COLO829 (cell line): ENCODE measurements around the gene DYNC2H1.
"Not testable (repeated sequence)": the region's sequence is repeated elsewhere in the genome, so short reads cannot be mapped to it uniquely, and the experiment has no call there.

ENCODE experiments used
- DNase-seq: peaks from one replicate; pipeline ENCODE4 v3.0.0; 2012; ENCODE audit warnings: low spot score

DYNC2H1 gene

GRCh38 chr11:103108933-103109817 lies at the start of gene DYNC2H1:
DYNC2H1 (plus strand) TSS chr11:103109426; CDS start chr11:103109575, 149 bp downstream.
- DNase-seq = peak; percentile 93

DNA sequence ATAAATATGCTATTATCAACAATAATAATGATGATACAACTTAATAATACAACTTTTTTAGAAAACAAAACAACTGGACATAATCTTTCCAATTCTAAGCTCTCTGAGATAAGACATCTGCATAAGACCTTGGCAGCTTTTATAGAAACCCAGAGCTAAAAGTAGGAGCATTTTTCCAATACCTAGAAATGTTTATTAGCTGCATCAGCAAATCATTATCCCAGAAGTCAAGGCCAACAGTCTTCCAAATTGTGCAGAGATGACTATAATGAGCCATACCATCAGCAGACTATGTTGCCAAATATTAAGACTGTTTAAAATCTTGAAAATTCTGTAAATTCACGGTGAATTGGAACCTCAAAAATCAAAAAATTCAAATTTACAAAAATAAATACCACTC lies 47.6 kb upstream of the DYNC2H1 start:
- DNase-seq = no peak

DNA sequence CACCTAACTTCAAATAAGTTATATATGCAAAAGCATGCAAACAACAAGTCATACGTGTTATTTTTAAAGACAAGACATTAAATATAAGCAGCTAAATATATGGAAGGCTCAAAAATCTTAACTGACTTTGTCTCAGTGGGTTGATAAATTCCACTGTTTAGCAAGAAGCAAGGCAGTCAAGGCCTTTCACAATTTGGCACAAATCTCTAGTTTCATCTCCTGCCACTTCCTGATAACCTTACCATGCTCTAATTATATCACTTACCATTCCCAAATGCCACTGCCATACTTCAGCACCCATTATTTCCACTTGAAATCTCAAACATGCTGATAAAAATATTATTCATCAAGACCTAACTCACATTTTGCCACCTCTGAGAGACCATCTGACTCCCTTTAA lies 42.1 kb upstream of the DYNC2H1 start:
- no peak for DNase-seq

DNA sequence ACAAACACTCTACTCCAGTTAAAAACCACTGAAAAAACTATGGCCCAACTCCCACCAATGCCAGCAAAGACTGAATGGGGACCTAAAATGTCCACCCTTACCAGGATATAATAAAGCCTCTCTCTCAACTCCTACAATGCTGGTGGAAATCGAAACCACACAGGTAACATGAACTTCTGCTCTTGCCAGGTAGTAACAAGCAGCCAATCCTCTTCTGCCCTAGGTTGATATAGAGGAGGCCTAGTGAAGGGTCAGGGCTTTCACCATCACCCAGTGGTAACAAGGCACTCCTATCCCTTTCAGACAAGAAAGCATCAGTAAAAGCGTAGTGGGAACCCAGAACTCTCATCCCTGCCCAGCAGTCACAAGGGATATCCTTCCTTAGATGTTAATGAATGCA lies 39.9 kb upstream of the DYNC2H1 start:
- DNase-seq = no peak

DNA sequence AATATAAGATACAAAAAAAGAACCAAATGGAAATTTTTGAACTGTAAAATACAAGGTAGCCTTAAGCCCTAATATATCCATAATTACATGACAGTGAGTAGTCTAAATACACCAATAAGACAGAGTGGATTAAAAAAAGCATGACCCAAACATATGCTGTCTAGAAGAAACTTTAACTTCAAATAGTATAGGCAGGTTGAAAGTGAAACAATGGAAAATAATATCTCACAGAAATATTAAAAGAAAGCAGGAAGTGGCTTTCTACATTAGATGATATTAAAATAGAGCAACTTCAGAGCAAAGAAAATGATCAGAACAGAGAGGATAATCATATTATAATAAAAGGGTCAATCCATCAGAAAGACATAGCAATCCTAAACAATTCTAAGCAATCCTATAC lies 39.1 kb upstream of the DYNC2H1 start:
- no peak for DNase-seq

DNA sequence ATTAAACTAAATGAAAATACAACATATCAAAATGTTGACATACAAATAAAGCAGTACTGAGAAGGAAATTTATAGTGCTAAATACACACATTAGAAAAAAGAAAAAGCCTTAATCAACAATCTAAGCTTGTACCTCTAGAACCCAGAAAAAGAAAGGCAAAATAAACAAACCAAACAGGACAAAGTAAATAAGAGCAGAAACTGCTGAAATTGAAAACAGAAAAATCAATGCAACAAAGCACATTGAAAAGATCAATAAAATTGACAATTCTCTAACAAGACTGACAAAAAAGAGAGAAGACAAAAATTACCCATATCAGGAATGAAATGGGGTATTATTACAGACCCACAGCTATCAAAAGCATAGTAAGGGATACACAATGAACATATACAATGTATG lies 38.2 kb upstream of the DYNC2H1 start:
- no peak for DNase-seq

- DNase-seq = no peak
Observed at GRCh38 chr11:103076361-103076760, 32.9 kb upstream of the DYNC2H1 start.

- no peak for DNase-seq
Observed at GRCh38 chr11:103077554-103077953, 31.7 kb upstream of the DYNC2H1 start.

DNA sequence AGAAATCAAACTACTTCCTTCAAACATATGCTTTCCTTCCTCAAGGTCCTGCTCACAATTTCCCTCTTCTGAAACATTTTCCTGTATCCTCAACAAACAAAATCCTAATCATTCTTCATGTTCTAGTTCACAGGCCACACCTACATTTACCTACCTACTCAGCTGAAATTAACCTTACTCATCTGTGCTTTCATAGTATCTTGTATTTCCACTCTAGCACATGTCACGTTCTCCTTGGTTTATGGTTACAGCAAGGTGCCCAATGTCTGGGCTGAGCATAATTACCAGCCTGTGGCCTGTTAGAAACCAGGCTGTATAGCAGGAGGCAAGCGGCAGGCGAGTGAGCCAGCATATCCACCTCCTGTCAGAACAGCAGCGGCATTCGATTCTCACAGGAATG lies 30.5 kb upstream of the DYNC2H1 start:
- DNase-seq = no peak

DNA sequence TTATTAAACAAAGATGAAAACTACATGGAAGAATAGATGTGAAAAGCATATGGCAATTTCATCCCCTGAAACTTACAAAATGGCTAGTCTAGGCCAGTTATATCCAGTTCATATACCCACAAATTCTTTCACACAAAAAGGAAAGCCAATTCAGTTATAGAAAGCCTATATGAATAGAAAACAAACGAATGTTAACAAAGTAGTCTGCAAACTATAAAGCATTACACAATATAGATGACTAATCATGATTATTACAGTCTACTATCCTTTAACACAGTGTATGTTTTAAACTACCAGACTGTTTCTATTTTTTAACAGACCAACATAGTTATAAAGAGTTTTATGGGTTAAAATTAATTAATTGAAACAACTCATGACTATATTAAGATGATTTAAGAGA lies 29.4 kb upstream of the DYNC2H1 start:
- no peak for DNase-seq

GRCh38 chr11:103085758-103086365 lies 23.4 kb upstream of the DYNC2H1 start:
- DNase-seq = no peak

- DNase-seq = no peak
Observed at GRCh38 chr11:103086461-103086860, 22.8 kb upstream of the DYNC2H1 start.

DNA sequence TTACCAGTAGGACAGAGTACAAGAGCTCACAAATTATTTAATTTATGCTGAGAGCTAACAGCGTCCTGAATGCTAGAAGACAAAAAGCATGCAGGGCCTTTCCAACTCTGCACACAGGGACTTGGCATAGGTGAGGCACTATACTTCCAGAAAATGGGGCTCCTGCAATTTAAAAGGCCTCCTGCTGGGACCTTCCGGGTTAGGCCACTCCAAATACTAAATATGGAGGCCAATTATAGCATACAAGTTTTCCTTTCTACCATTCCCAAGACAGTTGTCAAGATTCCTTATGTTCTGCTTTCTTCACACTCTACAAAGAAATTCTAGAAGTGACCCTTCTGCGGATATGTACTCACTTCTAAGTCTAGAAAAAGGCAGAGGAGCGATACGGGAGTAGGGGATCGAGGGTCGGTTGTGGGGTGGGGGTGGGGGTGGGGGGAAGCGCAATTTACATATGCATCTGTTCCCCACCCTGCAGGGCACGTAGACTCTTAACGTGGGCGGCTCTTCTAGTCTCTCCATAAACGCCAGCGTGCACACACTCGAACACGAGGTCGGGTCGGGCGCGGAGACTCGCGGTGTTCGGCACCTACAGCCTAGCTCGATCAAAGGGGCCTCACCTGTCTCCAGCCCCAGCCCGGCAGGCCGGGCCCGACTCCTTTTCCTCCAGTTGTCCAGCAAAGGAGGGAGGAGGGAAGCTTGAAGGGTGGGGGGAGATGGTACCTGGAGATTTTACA lies 18.0 kb upstream of the DYNC2H1 start:
- DNase-seq = peak; percentile 37

- peak; percentile 92 for DNase-seq
Observed at GRCh38 chr11:103091801-103092524, 17.3 kb upstream of the DYNC2H1 start, which contains the start of gene DCUN1D5. DCUN1D5 (minus strand) TSS chr11:103092160; CDS start chr11:103091872, 288 bp downstream.

DNA sequence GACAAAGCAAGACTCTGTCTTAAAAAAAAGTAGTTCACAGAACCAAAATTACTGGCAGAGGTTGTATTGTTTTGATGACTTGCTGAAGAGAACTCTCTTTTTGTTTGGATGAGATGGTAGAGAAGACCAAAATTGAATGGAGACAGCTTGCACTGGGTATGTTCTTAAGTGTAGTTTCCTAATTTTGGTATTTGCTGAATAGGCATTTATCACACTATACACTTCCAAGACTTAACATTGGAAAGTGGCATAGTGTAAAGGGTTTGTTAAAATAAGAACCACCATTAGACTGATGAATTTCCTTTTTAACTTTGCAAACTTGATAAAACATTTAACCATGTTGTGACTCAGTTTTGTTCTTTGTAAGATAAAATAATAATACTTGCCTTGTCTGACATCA lies 11.9 kb upstream of the DYNC2H1 start:
- DNase-seq = no peak

DNA sequence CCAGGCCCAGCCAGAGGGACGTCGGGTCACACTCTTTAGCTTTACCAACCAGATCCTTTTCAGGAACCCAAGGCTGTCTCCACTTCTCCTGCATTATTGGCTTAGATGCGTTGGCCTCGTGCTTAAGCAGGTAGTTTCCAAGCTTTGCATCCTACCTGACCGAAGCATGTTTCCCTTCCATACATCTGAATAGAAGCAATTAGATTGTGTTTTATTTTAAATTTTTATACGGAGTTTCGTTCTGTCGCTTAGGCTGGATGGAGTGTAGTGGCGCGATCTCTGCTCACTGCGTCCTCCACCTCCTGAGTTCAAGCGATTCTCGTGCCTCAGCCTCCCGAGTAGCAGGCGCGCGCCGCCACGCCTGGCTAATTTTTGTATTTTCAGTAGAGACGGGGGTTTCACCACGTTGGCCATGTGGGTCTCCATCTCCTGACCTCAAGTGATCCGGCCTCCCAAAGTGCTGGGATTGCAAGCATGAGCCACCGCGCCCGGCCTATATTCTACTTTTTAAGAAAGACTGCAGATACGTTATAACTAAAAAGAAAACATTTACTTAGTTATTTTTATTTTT lies 677 bp downstream of the DYNC2H1 start:
- no peak for DNase-seq

DNA sequence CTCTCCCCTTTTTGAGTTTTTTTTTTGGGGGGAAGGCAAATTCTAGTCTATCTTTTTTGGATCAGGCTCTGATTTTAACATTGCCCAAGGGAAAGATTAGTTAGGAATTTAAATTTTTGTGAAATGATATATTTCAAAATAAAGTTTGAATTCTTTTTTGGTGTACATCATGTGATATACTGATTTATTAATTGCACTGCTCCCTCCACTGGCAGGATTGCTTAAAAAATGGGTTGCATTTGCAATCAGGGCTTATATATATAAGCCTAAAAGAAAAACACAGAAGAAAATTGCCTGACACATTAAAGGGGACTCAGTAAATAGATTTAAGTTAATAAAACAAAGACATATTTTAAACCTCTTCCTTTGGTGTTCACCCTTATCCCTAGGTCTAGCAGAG lies 1.2 kb downstream of the DYNC2H1 start:
- peak; percentile 41 for DNase-seq

- DNase-seq = no peak
Observed at GRCh38 chr11:103111400-103111799, 2.2 kb downstream of the DYNC2H1 start.

GRCh38 chr11:103112364-103112763 lies 3.1 kb downstream of the DYNC2H1 start:
- DNase-seq = no peak

DNA sequence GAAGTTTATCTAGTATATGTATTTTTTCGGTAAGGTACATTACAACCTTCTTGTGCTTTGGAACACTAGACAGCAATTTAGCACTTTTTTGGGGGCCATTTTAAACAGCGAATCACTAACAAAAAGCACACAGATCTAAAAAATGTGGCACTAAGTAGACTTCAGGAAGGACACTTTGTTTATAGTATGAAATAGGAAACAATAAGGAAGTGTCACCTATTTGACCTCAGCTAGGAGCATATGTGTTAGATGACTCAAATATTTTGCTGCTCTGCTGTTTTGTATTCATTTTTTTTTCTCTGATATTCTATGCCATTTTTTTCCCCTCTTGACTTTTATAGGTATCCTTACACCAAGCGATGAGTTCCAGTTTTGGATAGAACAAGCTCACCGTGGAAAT lies 5.6 kb downstream of the DYNC2H1 start:
- DNase-seq = no peak

DNA sequence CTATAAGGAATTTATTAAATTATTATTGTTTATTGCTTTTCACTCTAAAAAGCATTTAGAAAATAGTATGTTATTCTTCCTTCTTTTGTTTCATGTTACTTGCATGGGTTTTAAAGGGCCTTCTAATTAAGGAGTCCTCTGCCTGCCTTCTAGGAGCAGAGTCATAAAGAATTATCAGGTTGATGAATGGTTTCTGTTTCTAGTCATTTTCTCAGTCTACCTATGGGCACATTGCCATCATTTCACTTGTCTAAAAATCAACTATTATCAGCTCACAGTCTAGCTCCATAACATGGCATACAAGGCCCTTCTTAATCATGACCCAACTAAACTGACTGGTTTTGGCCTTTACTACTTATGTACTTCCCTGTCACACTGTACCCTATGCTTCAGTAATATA lies 16.2 kb downstream of the DYNC2H1 start:
- no peak for DNase-seq

DNA sequence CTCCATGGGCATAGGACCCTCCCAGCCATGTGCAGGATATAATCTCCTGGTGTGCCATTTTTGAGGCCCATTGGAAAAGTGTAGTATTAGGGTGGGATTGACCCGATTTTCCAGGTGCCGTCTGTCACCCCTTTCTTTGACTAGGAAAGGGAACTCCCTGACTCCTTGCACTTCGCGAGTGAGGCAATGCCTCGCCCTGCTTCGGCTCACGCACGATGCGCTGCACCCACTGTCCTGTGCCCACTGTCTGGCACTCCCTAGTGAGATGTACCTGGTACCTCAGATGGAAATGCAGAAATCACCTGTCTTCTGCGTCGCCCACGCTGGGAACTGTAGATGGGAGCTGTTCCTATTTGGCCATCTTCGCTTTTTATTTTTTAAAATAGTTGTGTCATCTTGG lies 32.8 kb downstream of the DYNC2H1 start:
- not testable (repeated sequence) for DNase-seq
